A673 (cell line): ENCODE results near the gene RGS14. TPM values are rescaled to one million over a fixed set of nuclear protein-coding genes. Genes with fewer than 3 reads are reported as not detected.
A peak's percentile ranks its signal among the peaks of the same experiment; 100 is the strongest.

Experiments
- BruUV-seq: library from RNA; stranded (reverse); fragments of 400-500 nt; replicated peaks from 2 replicates; lab custom pipeline; 2021; lab: Mats Ljungman, UMichigan
- CTCF ChIA-PET: fragments of 300-600 bp; sonication (Branson Sonifier 250); formaldehyde crosslinking; loops from one replicate; lab custom pipeline; 2022; ENCODE audit warnings: antibody characterized with exemption; lab: Charles Lee
- POLR2A ChIA-PET: fragments of 300-600 bp; sonication (Branson Sonifier 250); formaldehyde crosslinking; loops from one replicate; lab custom pipeline; 2022; ENCODE audit warnings: antibody characterized with exemption; ENCODE audit not compliant: low non-redundant PET; lab: Charles Lee
- DNase-seq: peaks from one replicate; pipeline ENCODE4 v3.0.0-alpha.2; 2015; ENCODE audit warnings: low spot score
- H3K27ac ChIP-seq: fragments of 200-600 bp; sonication (generic); 2 replicates; pipeline ENCODE4 v1.5.1; 2016; ENCODE audit warnings: mixed run types, low read depth, mild to moderate bottlenecking, mixed read lengths, antibody characterized with exemption, low read length; ENCODE audit not compliant: poor library complexity, severe bottlenecking
- H3K27me3 ChIP-seq: fragments of 200-600 bp; sonication (generic); replicated peaks from 2 replicates; pipeline ENCODE4 v1.6.1; 2017; ENCODE audit warnings: mixed run types, low read depth, mild to moderate bottlenecking, mixed read lengths, antibody characterized with exemption, low read length; ENCODE audit not compliant: insufficient read depth, poor library complexity
- H3K36me3 ChIP-seq: fragments of 200-600 bp; sonication (generic); 2 replicates; pipeline ENCODE4 v1.6.1; 2016; ENCODE audit warnings: mixed run types, mild to moderate bottlenecking, mixed read lengths, antibody characterized with exemption, low read length; ENCODE audit not compliant: insufficient read depth, poor library complexity, severe bottlenecking
- H3K4me1 ChIP-seq: fragments of 200-600 bp; sonication (generic); 2 replicates; pipeline ENCODE4 v1.6.1; 2017; ENCODE audit warnings: mixed run types, mild to moderate bottlenecking, mixed read lengths, antibody characterized with exemption, low read length; ENCODE audit not compliant: insufficient read depth, poor library complexity, severe bottlenecking
- H3K4me3 ChIP-seq: fragments of 200-600 bp; sonication (generic); 2 replicates; pipeline ENCODE4 v1.5.1; 2016; ENCODE audit warnings: low read depth, mixed run types, mild to moderate bottlenecking, mixed read lengths, low read length; ENCODE audit not compliant: poor library complexity, severe bottlenecking
- H3K9me3 ChIP-seq: fragments of 200-600 bp; sonication (generic); 2 replicates; pipeline ENCODE4 v1.6.1; 2016; ENCODE audit warnings: mixed run types, low read depth, mild to moderate bottlenecking, mixed read lengths, antibody characterized with exemption, low read length; ENCODE audit not compliant: poor library complexity, severe bottlenecking
- CTCF ChIP-seq: fragments of 300-800, 200-600 bp; sonication (generic); conservative IDR thresholded peaks from 2 replicates; pipeline ENCODE4 v1.5.1; 2017; ENCODE audit warnings: low read depth, mild to moderate bottlenecking, antibody characterized with exemption, low read length, moderate library complexity, mixed read lengths
- EZH2 ChIP-seq: fragments of 200-600 bp; sonication (generic); IDR thresholded peaks from 2 replicates; pipeline ENCODE4 v1.6.1; 2017; ENCODE audit warnings: borderline replicate concordance, low read depth, mild to moderate bottlenecking, mixed read lengths, antibody characterized with exemption, low read length; ENCODE audit not compliant: poor library complexity, severe bottlenecking
- intact Hi-C: fragments of 100-400 bp; cut with micrococcal nuclease; formaldehyde crosslinking; loops from one replicate; pipeline ENCODE4 v1.10.0; 2022; ENCODE audit not compliant: unreplicated experiment
- total RNA-seq: library from RNA; stranded (reverse); gene quantifications from 2 replicates; pipeline ENCODE4 v1.2.3, GENCODE V29; 2021

The RGS14 gene
- total RNA-seq, 1 experiment from 2014 or later = 3.1 TPM

GRCh38 chr5:177376107-177376506 lies 18.4 kb downstream of the RGS14 start:
- Histone ChIP-seq H3K27me3 (no peaks in the 10 kb centered on the region), H3K4me3 (no peak overlapping the region), H3K27ac (no peak overlapping the region), H3K36me3 (no peaks in the 10 kb centered on the region), H3K4me1 (no peaks in the 10 kb centered on the region), H3K9me3 (no peaks in the 10 kb centered on the region)
- no TSS peak for BruUV-seq
- POLR2A ChIA-PET = no interaction called here
- CTCF ChIA-PET = no interaction called here
- TF ChIP-seq CTCF = no peak
- TF ChIP-seq EZH2 = no peak
- intact Hi-C loops = no loop called here
- no peak for DNase-seq

GRCh38 chr5:177377851-177378776 lies 20.4 kb downstream of the RGS14 start:
- Histone ChIP-seq H3K27ac (no peak overlapping the region), H3K4me1 (no peaks in the 10 kb centered on the region), H3K27me3 (no peaks in the 10 kb centered on the region), H3K4me3 (no peak overlapping the region), H3K36me3 (no peaks in the 10 kb centered on the region), H3K9me3 (no peaks in the 10 kb centered on the region)
- ChIA-PET POLR2A (no interaction called here), CTCF (interaction anchor here (2.0 kb wide), 1 partner anchor 12 kb away, joined by 7 read pairs; no protein-coding TSS in a partner anchor)
- BruUV-seq = no TSS peak
- intact Hi-C loops = no loop called here
- no peak for DNase-seq
- TF ChIP-seq CTCF (no peak), EZH2 (no peak)

GRCh38 chr5:177378884-177379883 lies 21.5 kb downstream of the RGS14 start:
- peak; percentile 34 for DNase-seq
- POLR2A ChIA-PET = no interaction called here
- H3K27me3 ChIP-seq = no peaks in the 10 kb centered on the region
- no peaks in the 10 kb centered on the region for H3K9me3 ChIP-seq
- H3K36me3 ChIP-seq = no peaks in the 10 kb centered on the region
- no peak overlapping the region for H3K4me3 ChIP-seq
- intact Hi-C loops = no loop called here
- no peak overlapping the region for H3K27ac ChIP-seq
- BruUV-seq = no TSS peak
- no peaks in the 10 kb centered on the region for H3K4me1 ChIP-seq
- TF ChIP-seq CTCF (no peak), EZH2 (no peak)
- CTCF ChIA-PET = interaction anchor here (0.7 to 2.0 kb wide), 4 partner anchors 10 to 30 kb away, joined by 4 to 8 read pairs (median 6); no protein-coding TSS in a partner anchor
